Esophagus (tissue), 2 donors: ENCODE results near the gene TM9SF4. TPM values are rescaled to one million over a fixed set of nuclear protein-coding genes. Genes with fewer than 3 reads are reported as not detected.
"Not testable (repeated sequence)": the region's sequence is repeated elsewhere in the genome, so short reads cannot be mapped to it uniquely, and the experiment has no call there.

Experiments used
- H3K27ac ChIP-seq, 2 donors: one replicate each; pipeline ENCODE4 v1.5.1; 2013; ENCODE audit warnings: low read depth in 2 of 2, mild to moderate bottlenecking in 2 of 2, inconsistent platforms in 1 of 2, low read length in 1 of 2, moderate library complexity in 1 of 2
- H3K27me3 ChIP-seq, 2 donors: one replicate each; pipeline ENCODE4 v1.6.1; 2013; ENCODE audit warnings: low read length in 2 of 2, control low read depth in 1 of 2, mild to moderate bottlenecking in 1 of 2; ENCODE audit not compliant: insufficient read depth in 2 of 2, control insufficient read depth in 1 of 2
- H3K36me3 ChIP-seq, 2 donors: one replicate each; pipeline ENCODE4 v1.6.1; 2013; ENCODE audit warnings: low read length in 1 of 2; ENCODE audit not compliant: control insufficient read depth in 2 of 2, insufficient read depth in 2 of 2
- H3K4me1 ChIP-seq, 2 donors: one replicate each; pipeline ENCODE4 v1.6.1; 2013; ENCODE audit warnings: low read length in 1 of 2; ENCODE audit not compliant: control insufficient read depth in 2 of 2, insufficient read depth in 2 of 2
- H3K4me3 ChIP-seq, 2 donors: one replicate each; pipeline ENCODE4 v1.5.1; 2013; ENCODE audit warnings: low read length in 2 of 2, mild to moderate bottlenecking in 2 of 2, low read depth in 1 of 2, moderate library complexity in 1 of 2
- H3K9me3 ChIP-seq, 2 donors: one replicate each; pipeline ENCODE4 v1.6.1; 2013; ENCODE audit warnings: mild to moderate bottlenecking in 2 of 2, low read depth in 1 of 2, low read length in 1 of 2, moderate library complexity in 1 of 2; ENCODE audit not compliant: control insufficient read depth in 2 of 2, insufficient read depth in 1 of 2
- WGBS, 2 donors: extraction: QIAGEN DNeasy Blood & Tissue Kit; methylation state at CpG; one replicate each; pipeline ENCODE4 v1.1.7; 2013; 5-methylcytosine and 5-hydroxymethylcytosine counted together
- polyA plus RNA-seq, 2 donors: library from polyadenylated mRNA; stranded (reverse); fragments of 200-250 nt; gene quantifications; one replicate each; pipeline ENCODE4 v1.2.3, GENCODE V29; 2013
- donor health status: healthy with polysubstance abuse.
- donor health status: Bipolar disorder and iron deficiency.

Gene TM9SF4
- polyA plus RNA-seq, 2 donors = 22.9 to 26.6 TPM

DNA sequence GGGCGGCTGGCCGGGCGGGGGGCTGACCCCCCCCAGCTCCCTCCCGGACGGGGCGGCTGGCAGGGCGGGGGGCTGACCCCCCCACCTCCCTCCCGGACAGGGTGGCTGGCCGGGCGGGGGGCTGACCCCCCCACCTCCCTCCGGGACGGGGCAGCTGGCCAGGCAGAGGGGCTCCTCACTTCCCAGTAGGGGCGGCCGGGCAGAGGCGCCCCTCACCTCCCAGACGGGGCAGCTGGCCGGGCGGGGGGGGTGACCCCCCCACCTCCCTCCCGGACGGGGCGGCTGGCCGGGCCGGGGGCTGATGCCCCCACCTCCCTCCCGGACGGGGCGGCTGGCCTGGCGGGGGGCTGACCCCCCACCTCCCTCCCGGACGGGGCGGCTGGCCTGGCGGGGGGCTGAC is 12.4 kb downstream of the TM9SF4 start:
- not testable (repeated sequence) for H3K4me3 ChIP-seq, H3K27me3 ChIP-seq, H3K4me1 ChIP-seq, H3K9me3 ChIP-seq, H3K36me3 ChIP-seq, H3K27ac ChIP-seq
- whole genome bisulfite sequencing, 2 donors = 92 to 95% methylated on average over 4 to 27 of the region's 31 CpGs

DNA sequence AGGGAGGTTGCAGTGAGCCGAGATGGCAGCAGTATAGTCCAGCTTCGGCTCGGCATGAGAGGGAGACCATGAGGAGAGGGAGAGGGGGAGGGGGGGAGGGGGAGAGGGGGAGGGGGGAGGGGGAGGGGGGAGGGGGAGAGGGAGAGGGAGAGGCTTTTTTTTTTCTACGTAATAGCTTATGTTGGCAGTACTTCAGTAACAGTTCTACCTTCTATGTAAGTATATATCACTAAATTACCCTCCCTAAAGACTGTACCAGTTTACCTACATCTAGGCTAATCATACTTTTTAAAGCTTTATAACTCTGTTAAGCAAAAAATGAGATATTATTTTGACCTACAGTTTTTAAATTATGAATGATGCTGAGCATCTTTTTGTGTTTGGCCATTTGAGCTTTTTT is 13.6 kb downstream of the TM9SF4 start:
- H3K9me3 ChIP-seq = no peaks in the 10 kb centered on the region
- no peaks in the 10 kb centered on the region for H3K27me3 ChIP-seq
- H3K4me1 ChIP-seq = no peaks in the 10 kb centered on the region
- no peaks in the 10 kb centered on the region for H3K36me3 ChIP-seq
- WGBS, 2 donors = 83 to 100% methylated on average over 1 of the region's 4 CpGs
- no peak overlapping the region for H3K4me3 ChIP-seq
- H3K27ac ChIP-seq = no peak overlapping the region

DNA sequence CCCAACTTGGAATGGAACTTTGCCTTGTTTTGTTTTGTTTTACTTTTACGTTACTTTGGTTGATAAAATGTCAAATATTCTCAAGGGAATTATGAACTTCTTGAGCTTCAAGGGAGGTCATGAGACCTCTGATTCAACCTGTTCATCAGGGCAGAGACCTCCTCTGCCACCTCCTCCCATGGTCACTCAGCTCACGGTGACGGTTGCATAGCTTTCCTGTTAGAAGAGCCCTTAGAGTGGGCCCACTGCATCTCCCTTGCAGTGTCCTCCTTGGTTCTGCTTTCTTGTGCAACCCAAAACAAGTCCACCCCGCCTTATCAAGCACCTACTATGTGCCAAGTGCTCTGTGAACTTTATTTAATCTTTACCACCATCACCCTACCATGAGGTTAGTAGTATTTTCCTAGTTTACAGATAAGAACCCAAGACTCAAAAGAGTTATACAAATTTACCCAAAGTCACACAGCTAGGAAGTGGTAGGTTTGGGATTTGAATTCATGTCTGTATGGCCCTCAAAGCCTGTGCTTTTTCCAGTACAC is 15.5 kb downstream of the TM9SF4 start:
- 94% methylated on average over 4 of the region's 4 CpGs for WGBS, 2 donors
- Histone ChIP-seq H3K27me3 (no peaks in the 10 kb centered on the region), H3K9me3 (no peaks in the 10 kb centered on the region), H3K27ac (no peak overlapping the region), H3K4me1 (no peaks in the 10 kb centered on the region), H3K4me3 (no peak overlapping the region), H3K36me3 (no peaks in the 10 kb centered on the region)

DNA sequence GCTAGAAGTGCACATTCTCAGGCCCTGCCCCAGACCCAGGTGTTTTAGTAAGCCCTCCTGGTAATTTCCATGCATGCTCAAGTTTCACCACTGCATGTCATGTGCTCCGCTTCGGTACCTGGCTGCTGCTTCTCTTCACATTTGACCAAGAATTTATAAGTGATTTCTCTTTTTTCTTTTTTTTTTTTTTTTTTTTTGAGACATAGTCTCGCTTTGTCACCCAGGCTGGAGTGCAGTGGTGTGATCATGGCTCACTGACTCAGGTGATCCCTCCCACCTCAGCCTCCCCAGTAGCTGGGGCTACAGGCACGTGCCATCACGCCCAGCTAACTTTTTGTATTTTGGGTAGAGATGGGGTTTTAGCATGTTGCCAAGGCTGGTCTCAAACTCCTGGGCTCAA is 16.0 kb downstream of the TM9SF4 start:
- whole genome bisulfite sequencing, 2 donors = 89 to 91% methylated on average over 5 of the region's 5 CpGs

DNA sequence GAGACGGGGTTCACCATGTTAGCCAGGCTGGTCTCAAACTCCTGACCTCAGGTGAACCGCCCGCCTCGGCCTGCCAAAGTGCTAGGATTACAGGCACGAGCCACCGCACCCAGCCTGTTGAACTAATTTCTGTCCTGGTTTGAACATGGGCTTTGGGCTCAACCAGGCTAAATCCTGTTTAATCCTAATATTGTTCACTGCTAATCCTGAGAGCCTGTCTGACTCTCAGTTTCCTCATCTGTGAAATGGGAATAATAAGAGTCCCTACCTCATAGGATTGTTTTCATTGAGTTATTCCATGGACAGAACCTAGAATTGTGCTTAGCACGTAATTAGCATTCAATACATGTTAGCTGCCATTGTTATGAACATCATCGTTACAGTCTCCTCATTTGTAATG is 17.4 kb downstream of the TM9SF4 start:
- Histone ChIP-seq H3K9me3 (no peaks in the 10 kb centered on the region), H3K27me3 (no peaks in the 10 kb centered on the region), H3K27ac (no peak overlapping the region), H3K36me3 (no peaks in the 10 kb centered on the region), H3K4me1 (no peaks in the 10 kb centered on the region), H3K4me3 (no peak overlapping the region)
- 81 to 94% methylated on average over 8 of the region's 8 CpGs for WGBS, 2 donors

More for the DNA sequence above, 16.0 kb downstream of the TM9SF4 start:
- Histone ChIP-seq H3K27ac (no peak overlapping the region), H3K27me3 (no peaks in the 10 kb centered on the region), H3K4me3 (no peak overlapping the region), H3K9me3 (no peaks in the 10 kb centered on the region), H3K36me3 (no peaks in the 10 kb centered on the region), H3K4me1 (no peaks in the 10 kb centered on the region)

DNA sequence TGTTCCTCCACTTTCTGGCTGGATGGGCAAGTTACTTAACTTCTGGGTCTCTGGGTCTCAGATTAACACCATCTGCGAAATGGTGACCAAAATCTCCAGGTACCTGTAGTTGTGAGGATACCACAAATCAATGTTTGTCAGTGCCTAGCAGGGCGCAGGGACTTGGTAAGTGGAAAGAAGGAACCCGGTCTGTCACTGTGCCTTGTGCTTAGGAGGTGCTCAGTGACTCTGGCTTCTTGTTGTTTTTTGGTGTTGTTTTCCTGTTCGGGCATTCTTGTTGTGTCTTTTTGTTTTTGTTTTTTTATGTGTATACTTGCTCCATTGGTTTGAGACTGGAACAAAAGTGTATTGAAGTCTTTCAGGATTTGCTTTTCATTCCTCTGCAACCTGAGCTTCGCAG is 17.8 kb downstream of the TM9SF4 start:
- WGBS, 2 donors = 92 to 94% methylated on average over 5 of the region's 5 CpGs
- Histone ChIP-seq H3K36me3 (no peaks in the 10 kb centered on the region), H3K4me3 (no peak overlapping the region), H3K27ac (no peak overlapping the region), H3K4me1 (no peaks in the 10 kb centered on the region), H3K27me3 (no peaks in the 10 kb centered on the region), H3K9me3 (no peaks in the 10 kb centered on the region)

DNA sequence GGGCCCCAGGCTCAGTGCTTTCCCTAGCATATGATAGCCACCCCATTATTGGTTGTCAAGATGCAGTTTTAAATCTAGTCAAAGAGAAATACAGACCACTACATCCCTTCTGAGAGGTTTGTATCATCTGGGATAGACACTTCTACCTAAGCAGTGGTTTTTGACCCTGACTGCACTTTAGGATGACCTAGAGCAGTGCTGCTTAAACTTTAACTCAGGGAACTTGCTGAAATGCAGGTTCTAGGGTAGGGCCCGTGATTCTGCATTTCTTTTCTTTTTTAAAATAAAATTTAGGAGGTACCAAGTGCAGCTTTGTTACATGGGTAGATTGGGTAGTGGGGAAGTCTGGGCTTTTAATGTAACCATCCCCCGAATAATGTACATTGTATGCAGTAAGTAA is 18.7 kb downstream of the TM9SF4 start:
- Histone ChIP-seq H3K9me3 (no peaks in the 10 kb centered on the region), H3K36me3 (peaks cover 4 to 5% of the 10 kb centered on the region in 2 donors), H3K4me3 (no peak overlapping the region), H3K27me3 (no peaks in the 10 kb centered on the region), H3K27ac (no peak overlapping the region), H3K4me1 (no peaks in the 10 kb centered on the region)
- WGBS, 2 donors = 89 to 91% methylated on average over 2 of the region's 2 CpGs

DNA sequence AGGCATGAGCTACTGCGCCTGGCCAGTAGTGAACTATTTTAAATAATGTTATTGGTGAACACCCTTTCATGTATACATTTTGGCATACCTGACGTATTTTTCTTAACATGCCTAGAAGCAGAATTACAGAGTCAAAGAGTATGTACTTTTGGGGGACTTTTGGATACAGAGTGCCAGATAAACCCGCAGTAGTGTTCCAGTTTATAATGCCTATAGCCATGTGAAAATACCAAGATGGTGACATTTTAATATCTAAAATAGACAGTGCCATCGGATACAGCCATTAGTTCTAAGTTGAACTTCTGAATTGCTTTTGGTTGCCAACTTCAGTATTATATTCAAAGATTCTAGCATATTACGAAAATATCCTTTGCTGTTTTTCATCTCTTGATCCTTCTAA is 20.3 kb downstream of the TM9SF4 start:
- Histone ChIP-seq H3K4me1 (no peaks in the 10 kb centered on the region), H3K27ac (no peak overlapping the region), H3K9me3 (no peaks in the 10 kb centered on the region), H3K27me3 (no peaks in the 10 kb centered on the region), H3K4me3 (no peak overlapping the region), H3K36me3 (peaks cover 7 to 13% of the 10 kb centered on the region in 2 donors)
- WGBS, 2 donors = 96% methylated on average over 5 of the region's 5 CpGs

DNA sequence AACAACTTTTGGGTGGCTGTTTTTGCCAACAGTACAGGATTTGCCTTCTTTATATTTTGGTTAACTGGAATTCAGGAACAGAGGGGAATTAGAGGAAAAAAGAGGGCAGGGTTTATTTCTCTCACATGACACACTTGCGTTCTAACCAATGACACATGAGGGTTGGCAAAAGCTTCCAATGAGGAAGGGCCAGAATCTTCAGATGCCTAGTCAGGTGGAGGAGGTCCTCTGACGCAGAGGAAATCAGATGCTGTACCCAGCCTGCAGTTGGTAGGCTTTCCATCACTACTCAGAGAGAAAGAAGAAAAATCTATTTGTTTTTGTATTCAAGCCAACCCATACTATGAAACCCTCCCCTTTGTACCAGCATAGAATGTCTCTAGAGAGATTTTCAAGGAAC is 20.8 kb downstream of the TM9SF4 start:
- Histone ChIP-seq H3K27ac (no peak overlapping the region), H3K4me3 (no peak overlapping the region), H3K36me3 (peaks cover 7 to 13% of the 10 kb centered on the region in 2 donors), H3K27me3 (no peaks in the 10 kb centered on the region), H3K9me3 (no peaks in the 10 kb centered on the region), H3K4me1 (no peaks in the 10 kb centered on the region)
- 48 to 95% methylated on average over 2 of the region's 2 CpGs for WGBS, 2 donors

DNA sequence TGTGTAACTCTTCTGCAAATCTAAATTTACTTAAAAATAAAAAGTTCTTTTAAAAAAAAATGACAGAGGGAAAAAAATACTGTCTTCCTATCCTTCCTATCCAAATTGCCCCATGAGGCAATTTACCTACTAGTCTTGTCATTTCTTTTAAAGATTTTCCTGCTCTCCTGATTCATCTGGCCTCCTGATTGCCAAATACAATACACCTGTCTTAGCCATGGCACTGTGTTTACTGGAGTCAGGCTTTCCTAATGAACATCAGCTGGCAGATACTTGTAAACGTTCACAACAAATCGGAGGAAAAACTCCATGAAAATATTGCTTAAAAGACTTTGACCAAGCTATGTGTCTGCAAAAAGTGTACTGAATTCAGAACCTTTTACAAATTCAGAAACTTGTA is 21.5 kb downstream of the TM9SF4 start:
- no peak overlapping the region for H3K4me3 ChIP-seq
- H3K36me3 ChIP-seq = peaks cover 7 to 15% of the 10 kb centered on the region in 2 donors
- H3K27me3 ChIP-seq = no peaks in the 10 kb centered on the region
- H3K9me3 ChIP-seq = no peaks in the 10 kb centered on the region
- WGBS, 2 donors = 39 to 79% methylated on average over 2 of the region's 2 CpGs
- H3K27ac ChIP-seq = no peak overlapping the region
- H3K4me1 ChIP-seq = no peaks in the 10 kb centered on the region
